Stimulated activated naive CD8-positive, alpha-beta T cell treated with anti-CD3 and anti-CD28 coated beads, Interleukin-15, amount 100 ng/mL, for 72 hours (primary cell): Measurements from ENCODE around the gene OXTR.

ENCODE experiments used
- ATAC-seq: fragments of 150-1000 bp; cut with Tn5 transposase; 2 replicates; pipeline ENCODE4 v1.10.0; 2021; ENCODE audit warnings: mild to moderate bottlenecking, moderate library complexity
- DNase-seq, 2 donors: peaks; one replicate each; pipeline ENCODE4 v3.0.0; 2021 to 2022
- H3K27ac Mint-ChIP-seq, 2 donors: one replicate each; pipeline ENCODE4 v1.8.0; 2022; ENCODE audit warnings: mild to moderate bottlenecking in 2 of 2, mixed read lengths in 2 of 2, moderate library complexity in 2 of 2
- H3K27me3 Mint-ChIP-seq: one replicate; pipeline ENCODE4 v1.8.0; 2022; ENCODE audit warnings: mixed read lengths
- H3K4me1 Mint-ChIP-seq: one replicate; pipeline ENCODE4 v1.8.0; 2022; ENCODE audit warnings: mild to moderate bottlenecking, mixed read lengths
- H3K4me3 Mint-ChIP-seq, 2 donors: one replicate each; pipeline ENCODE4 v1.8.0; 2022; ENCODE audit warnings: mild to moderate bottlenecking in 2 of 2, mixed read lengths in 2 of 2, moderate library complexity in 1 of 2
- H3K9me3 Mint-ChIP-seq, 2 donors: one replicate each; pipeline ENCODE4 v1.8.0; 2022; ENCODE audit warnings: mixed read lengths in 2 of 2

The OXTR gene

DNA sequence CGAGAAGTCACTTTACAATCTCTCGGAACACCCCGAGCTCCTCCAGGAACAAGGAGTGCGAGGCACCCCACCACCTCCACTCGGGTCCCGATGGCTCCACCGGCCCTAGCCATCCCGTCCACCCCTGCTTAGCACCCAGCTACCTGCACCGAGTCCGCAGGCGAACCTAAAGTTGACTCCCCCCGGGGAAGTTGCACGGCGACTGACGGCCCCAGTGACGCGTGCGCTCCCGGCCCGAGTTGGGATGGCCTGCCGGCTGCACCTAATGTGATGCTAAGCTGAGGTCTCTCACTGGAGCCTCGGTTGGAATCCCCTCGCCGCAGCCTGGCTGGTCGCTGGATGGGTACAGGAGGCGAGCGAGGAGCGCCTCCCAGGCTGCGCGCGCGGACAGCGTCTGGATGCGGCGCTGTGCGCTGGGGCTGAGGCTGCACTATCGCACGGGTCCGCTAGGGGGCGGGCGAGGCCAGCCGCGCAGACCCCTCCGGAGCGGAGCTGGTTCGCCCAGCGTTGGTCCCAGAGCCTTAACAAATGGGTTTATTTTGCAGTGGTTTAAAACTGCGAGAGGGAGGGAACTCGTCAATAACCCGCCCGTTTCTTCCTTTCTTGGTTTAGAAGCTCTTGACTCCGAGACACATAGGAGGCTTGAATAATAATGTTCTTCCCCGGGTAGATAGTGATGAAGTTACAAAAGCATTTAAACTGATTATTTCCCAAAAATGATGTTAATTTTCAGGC lies at the start of gene OXTR:
Gene OXTR (minus strand): TSS at position 526 of the 735 bp plus-strand sequence. CDS start 1,426 bp downstream, outside the sequence.
- DNase-seq = peak; percentile 72 to 75
- peak within 1 kb of the TSS; percentile 74 to 83 for H3K4me3 Mint-ChIP-seq
- ATAC-seq = peak; percentile 83
- no peaks in the 10 kb centered on the region for H3K9me3 Mint-ChIP-seq
- peak within 1 kb of the TSS; percentile 31 to 35 for H3K27ac Mint-ChIP-seq
- H3K27me3 Mint-ChIP-seq = peaks cover 64% of the 10 kb centered on the region
- peaks cover 18% of the 10 kb centered on the region for H3K4me1 Mint-ChIP-seq

DNA sequence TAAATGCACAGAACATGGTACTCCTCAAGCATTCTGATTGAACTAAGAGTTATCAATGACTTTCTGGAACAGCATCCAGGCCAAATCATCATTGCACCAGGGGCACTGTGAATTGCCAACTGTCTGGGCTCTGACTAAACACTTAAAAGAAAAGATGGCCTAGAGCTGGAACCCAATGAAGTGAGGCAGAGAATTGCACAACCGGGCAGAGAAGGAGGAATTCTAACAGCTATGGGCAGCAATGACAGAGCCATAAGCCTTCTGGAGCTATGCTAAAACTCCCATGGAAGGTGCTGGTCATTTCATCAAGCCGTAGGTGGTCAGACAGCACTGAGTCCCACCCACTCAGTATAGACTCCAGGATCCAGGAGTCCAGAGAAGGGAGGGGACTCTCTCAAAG lies 48.1 kb upstream of the OXTR start:
- ATAC-seq (no peak), DNase-seq (no peak)
- Mint-ChIP-seq H3K4me1 (no peaks in the 10 kb centered on the region), H3K9me3 (peaks cover 33 to 42% of the 10 kb centered on the region in 2 donors), H3K4me3 (no peak overlapping the region), H3K27ac (no peak overlapping the region), H3K27me3 (no peaks in the 10 kb centered on the region)

DNA sequence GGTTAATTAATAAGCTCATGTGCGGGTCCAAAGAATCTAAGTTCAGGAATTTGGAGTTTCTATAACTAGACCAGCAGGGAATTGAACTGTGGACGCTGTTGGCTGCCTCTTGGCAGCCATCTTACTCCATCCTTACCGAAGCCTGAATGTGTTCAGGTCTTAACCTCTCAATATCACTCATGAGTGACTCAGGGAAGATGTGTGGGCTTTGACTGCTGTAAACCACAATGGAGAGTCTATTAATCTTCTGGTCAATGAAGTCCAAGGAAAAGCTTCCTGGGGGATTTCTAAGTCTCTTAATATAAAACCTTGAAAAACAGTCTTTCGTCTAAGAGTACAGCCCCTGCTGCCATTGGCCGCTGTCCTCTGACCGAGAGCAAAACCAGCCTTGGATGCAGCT lies 46.7 kb upstream of the OXTR start:
- H3K4me1 Mint-ChIP-seq = no peaks in the 10 kb centered on the region
- peaks cover 27 to 35% of the 10 kb centered on the region in 2 donors for H3K9me3 Mint-ChIP-seq
- ATAC-seq (no peak), DNase-seq (no peak)
- H3K27ac Mint-ChIP-seq = no peak overlapping the region
- no peak overlapping the region for H3K4me3 Mint-ChIP-seq
- H3K27me3 Mint-ChIP-seq = no peaks in the 10 kb centered on the region

DNA sequence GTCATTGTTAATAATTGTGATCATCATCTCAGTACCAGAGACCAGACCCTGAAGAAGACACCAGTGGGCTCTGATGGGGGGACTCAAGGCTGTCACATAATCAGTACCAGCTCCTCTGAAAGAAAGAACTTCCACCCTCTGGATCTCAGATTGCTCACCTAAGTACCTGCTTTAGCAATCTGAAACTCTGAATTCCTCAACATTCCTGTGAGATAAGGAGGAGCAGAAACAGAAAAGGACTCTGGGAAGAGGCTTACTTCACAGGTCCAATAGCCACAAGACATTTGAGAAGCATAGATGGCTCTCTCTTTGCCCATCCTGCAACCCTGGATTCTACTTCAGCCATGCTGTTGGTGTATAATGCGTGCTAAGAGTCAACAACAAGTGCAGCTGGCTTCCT lies 44.0 kb upstream of the OXTR start:
- Mint-ChIP-seq H3K27ac (no peak overlapping the region), H3K27me3 (no peaks in the 10 kb centered on the region), H3K9me3 (peaks cover 11 to 22% of the 10 kb centered on the region in 2 donors)

DNA sequence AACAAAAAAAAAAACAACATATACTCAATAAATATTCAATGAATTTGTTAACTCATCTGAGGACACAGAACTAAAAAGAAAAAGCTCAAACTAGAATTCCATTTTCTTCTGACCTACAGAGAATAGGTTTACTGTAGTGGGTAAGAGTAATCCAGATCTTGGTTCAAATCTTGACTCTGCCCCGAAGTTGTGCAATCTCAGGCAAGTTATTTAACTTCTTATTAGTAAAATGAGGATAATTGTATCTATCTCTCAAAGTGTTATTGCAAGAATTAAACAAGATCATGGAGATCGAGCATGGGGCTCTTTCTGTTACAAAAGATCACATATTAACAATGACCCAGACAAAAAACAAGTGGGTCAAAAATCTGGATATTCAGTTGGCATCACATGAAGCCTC lies 41.1 kb upstream of the OXTR start:
- Mint-ChIP-seq H3K27me3 (no peaks in the 10 kb centered on the region), H3K27ac (no peak overlapping the region), H3K4me1 (no peaks in the 10 kb centered on the region), H3K9me3 (peaks cover 0 to 7% of the 10 kb centered on the region in 2 donors), H3K4me3 (no peak overlapping the region)
- ATAC-seq = no peak
- DNase-seq = no peak

More for the DNA sequence above, 44.0 kb upstream of the OXTR start:
- DNase-seq = no peak
- Mint-ChIP-seq H3K4me3 (no peak overlapping the region), H3K4me1 (no peaks in the 10 kb centered on the region)
- no peak for ATAC-seq

DNA sequence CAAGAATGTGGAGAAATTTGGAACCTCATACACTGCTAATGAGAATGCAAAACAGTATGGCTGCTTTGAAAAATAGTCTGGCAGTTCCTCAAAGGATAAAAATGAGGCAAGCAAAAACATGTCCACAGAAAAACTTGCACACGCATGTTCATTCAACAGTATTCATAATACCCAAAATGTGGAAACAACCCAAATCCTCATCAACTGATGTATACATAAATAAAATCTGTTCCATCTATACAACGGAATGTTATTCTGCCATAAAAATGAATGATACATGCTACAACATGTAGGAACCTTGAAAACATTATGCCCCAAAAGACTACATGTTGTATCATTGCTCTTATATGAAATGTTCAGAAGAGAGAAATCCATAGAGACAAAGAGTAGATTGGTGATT lies 36.4 kb upstream of the OXTR start:
- Mint-ChIP-seq H3K27ac (no peak overlapping the region), H3K4me3 (no peak overlapping the region), H3K4me1 (no peaks in the 10 kb centered on the region), H3K9me3 (peaks cover 4 to 5% of the 10 kb centered on the region in 2 donors), H3K27me3 (no peaks in the 10 kb centered on the region)
- no peak for ATAC-seq
- DNase-seq = no peak

DNA sequence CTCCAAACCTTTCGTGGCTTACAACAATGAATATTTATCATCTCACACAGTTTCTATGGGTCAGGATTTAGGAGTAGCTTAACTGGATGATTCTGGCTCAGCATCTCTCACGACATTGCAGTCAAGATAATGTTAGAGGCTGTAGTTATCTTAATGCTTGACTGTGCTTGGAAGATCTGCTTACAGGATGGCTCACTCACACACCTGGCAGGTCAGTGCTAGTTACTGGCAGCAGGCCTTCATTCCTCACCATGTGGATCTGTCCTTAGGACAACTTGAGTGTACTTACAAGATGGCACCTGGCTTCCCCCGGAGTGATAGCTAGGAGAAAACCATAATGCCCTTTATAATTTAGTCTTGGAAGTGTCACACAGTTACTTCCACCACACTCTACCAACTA lies 32.8 kb upstream of the OXTR start:
- no peak overlapping the region for H3K4me3 Mint-ChIP-seq
- H3K27me3 Mint-ChIP-seq = no peaks in the 10 kb centered on the region
- peaks cover 9 to 15% of the 10 kb centered on the region in 2 donors for H3K9me3 Mint-ChIP-seq
- no peaks in the 10 kb centered on the region for H3K4me1 Mint-ChIP-seq
- no peak for DNase-seq
- H3K27ac Mint-ChIP-seq = no peak overlapping the region
- ATAC-seq = no peak

DNA sequence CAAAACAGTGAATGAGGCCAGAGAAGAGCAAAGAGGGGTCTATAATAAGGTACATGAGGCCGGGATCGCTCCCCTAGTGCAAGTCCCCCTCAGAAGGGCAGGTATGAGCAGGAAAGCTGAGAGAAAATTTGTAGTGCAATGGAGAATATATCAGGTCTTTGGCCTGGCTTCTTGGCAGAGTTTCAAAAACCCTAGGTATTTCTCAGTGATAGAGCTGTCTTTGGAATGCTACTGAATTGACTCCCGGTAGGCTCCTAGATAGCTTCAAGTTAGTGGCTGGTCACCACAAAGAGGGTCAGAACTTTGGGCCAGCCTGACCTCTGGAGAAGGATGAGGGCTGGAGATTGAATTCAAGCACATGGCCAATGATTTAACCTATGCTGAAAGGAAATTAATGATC lies 30.6 kb upstream of the OXTR start:
- no peaks in the 10 kb centered on the region for H3K27me3 Mint-ChIP-seq
- H3K9me3 Mint-ChIP-seq = peaks cover 9 to 15% of the 10 kb centered on the region in 2 donors

DNA sequence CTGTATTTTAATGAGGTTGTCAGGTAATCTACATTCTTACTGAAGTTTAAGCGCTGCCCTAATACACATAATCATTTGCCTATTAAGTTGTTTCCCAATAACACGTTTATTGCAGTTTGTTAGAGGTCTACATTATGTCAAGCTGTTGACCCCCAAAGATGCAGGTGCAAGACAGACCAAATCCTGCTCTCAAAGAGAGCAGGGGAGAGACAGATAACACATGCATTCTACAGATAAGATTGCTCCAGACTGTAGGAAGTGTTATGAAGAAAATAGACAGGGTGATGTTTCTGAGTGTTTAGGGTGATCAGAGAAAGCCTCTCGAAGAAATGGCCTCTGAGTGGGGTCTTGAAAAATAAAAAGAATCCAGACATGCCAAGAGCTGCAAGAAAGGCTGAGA lies 24.8 kb upstream of the OXTR start:
- no peak overlapping the region for H3K27ac Mint-ChIP-seq
- no peak overlapping the region for H3K4me3 Mint-ChIP-seq
- H3K9me3 Mint-ChIP-seq = peaks cover 0 to 11% of the 10 kb centered on the region in 2 donors
- DNase-seq (no peak), ATAC-seq (no peak)
- no peaks in the 10 kb centered on the region for H3K27me3 Mint-ChIP-seq
- H3K4me1 Mint-ChIP-seq = no peaks in the 10 kb centered on the region

More for the DNA sequence above, 30.6 kb upstream of the OXTR start:
- DNase-seq (no peak), ATAC-seq (no peak)
- no peaks in the 10 kb centered on the region for H3K4me1 Mint-ChIP-seq
- no peak overlapping the region for H3K27ac Mint-ChIP-seq
- no peak overlapping the region for H3K4me3 Mint-ChIP-seq

DNA sequence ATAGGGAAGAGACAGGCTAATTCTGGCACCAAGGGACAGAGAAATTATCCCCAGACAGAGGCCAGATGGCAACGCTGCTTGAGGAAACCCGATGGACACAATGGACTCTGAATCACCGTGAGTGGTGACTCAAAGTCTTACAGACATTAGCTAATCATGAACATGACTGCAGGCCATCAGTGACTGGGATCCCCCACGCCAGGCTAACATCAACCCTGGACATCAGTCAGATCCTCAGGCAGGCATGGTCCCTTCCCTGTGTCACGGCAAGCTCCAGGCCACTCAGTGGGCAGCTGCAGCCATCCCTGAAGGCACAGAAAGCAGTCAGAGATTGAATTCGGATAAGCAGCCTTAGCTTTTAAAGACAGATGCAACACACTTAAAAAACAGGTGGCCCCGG lies 23.8 kb upstream of the OXTR start:
- no peaks in the 10 kb centered on the region for H3K27me3 Mint-ChIP-seq
- no peak for ATAC-seq
- no peak for DNase-seq
- H3K27ac Mint-ChIP-seq = no peak overlapping the region
- no peak overlapping the region for H3K4me3 Mint-ChIP-seq
- no peaks in the 10 kb centered on the region for H3K4me1 Mint-ChIP-seq
- H3K9me3 Mint-ChIP-seq = peaks cover 0 to 15% of the 10 kb centered on the region in 2 donors

DNA sequence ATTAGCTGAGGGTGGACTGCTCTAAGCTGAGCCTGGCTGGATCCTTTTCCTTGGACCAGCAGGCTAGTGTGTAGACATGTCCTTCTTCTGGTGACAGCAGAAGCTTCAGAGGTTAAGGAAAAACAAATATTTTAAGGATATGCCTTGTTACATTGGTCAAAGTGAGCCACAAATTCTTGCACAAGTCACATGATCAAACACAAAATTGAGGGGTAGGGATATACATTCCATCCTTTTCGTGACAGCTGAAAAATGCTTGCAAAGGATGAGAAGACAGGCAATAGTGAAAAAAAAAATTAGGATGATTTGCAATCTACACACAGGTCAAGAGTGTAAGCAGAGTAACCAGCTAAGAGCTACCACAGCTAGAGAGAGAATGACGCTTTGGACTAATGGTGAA lies 21.1 kb upstream of the OXTR start:
- no peaks in the 10 kb centered on the region for H3K27me3 Mint-ChIP-seq
- H3K9me3 Mint-ChIP-seq = peaks cover 0 to 15% of the 10 kb centered on the region in 2 donors
- ATAC-seq = no peak
- H3K4me3 Mint-ChIP-seq = no peak overlapping the region
- DNase-seq = no peak
- no peaks in the 10 kb centered on the region for H3K4me1 Mint-ChIP-seq
- H3K27ac Mint-ChIP-seq = no peak overlapping the region

DNA sequence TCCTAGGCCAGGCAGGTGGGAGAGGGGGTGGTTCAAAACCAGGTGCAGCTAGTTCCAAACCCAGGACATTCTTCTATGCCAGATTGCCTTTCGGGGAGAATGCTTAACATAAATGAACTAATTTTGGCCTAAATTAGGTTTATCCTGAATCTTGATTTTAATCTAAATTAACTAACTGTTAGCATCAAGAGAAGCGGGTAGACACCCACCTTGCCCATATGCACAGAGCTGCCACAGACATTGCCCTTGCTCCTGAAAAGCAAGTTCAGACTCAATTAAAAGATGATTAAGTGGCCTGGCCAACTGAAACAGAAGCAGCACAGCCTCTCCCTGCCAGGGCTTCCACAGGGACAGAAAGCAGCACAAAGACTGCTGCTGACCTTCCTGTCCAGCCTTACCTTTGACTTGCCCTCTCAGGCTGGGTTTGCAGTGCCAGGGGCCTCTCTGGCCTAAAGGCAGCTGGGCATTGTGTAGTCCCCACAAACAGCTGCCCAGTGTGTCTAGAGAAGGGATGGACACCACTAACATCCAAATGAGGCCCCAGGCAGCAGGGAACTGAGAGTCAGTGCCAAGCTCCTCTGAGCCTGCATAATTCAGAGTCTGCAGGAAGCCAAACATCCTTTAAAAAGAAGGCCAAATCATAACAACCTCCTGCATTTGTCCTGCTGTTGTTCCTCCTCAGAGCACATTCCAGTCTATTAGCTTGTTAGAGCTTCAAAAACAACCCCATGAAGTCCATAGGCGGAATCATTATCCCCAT lies 15.4 kb upstream of the OXTR start:
- Mint-ChIP-seq H3K27ac (no peak overlapping the region), H3K9me3 (peaks cover 0 to 9% of the 10 kb centered on the region in 2 donors), H3K4me3 (no peak overlapping the region), H3K4me1 (no peaks in the 10 kb centered on the region), H3K27me3 (no peaks in the 10 kb centered on the region)
- ATAC-seq (no peak), DNase-seq (no peak)

DNA sequence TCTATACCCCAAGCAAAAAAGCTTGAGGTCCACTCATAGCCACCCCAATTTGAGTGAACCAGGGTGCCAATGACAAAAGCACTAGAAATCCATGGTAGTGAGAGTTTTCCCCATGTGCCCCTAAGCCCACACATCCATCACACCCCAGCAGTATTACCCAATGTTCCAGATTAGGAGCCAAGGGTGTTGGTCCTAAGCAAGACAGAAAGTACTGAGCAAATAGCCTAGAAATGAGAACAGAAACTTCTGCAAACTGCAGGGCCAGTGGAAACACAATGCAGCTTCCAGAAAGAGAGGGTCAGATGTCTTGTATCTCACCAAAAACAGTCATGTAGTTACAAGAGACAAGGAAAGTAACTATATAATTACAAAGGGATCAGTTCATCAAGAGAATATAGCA lies 10.9 kb upstream of the OXTR start:
- H3K4me3 Mint-ChIP-seq = no peak overlapping the region
- ATAC-seq (no peak), DNase-seq (no peak)
- H3K9me3 Mint-ChIP-seq = no peaks in the 10 kb centered on the region
- H3K4me1 Mint-ChIP-seq = no peaks in the 10 kb centered on the region
- H3K27ac Mint-ChIP-seq = no peak overlapping the region
- H3K27me3 Mint-ChIP-seq = peaks cover 31% of the 10 kb centered on the region

DNA sequence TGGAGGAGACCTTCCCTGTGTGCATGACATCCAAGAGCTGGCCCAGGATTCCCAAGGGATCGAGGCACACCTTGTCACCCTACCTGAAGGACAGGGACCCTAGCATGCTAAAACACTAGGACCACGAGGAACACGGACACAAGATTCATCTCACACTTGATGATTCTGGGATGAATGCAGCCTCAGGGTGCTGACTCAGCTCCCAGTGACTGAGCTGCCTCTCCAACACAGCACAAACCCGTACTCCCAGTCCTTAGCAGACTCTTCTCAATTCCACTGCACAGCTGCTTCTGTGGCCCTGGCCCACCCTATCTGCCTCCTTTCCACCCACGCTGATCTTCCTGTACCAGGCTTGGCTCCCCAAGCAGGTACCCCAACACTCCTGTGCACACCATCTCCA lies 9.1 kb upstream of the OXTR start:
- no peak overlapping the region for H3K4me3 Mint-ChIP-seq
- ATAC-seq = no peak

DNA sequence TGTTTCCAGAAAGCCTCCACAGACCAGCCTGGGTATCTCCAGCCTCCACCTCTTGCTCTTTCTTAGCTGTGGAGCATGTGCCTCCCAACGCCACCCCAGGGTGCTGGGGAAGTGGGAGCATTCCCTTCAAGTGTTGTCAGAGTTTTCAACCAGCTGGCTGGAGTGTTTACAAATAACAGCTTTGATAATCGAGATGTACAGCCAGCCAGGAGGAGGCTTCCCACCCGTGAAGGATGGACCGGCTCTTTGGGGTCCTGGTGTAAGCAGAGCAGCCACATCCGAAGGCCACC lies 8.5 kb upstream of the OXTR start:
- Mint-ChIP-seq H3K9me3 (no peaks in the 10 kb centered on the region), H3K27ac (no peak overlapping the region), H3K4me1 (no peaks in the 10 kb centered on the region), H3K4me3 (no peak overlapping the region), H3K27me3 (peaks cover 37% of the 10 kb centered on the region)
- DNase-seq (no peak), ATAC-seq (no peak)

More for the DNA sequence above, 9.1 kb upstream of the OXTR start:
- Mint-ChIP-seq H3K27me3 (peaks cover 37% of the 10 kb centered on the region), H3K4me1 (no peaks in the 10 kb centered on the region), H3K9me3 (no peaks in the 10 kb centered on the region), H3K27ac (no peak overlapping the region)
- DNase-seq = no peak

DNA sequence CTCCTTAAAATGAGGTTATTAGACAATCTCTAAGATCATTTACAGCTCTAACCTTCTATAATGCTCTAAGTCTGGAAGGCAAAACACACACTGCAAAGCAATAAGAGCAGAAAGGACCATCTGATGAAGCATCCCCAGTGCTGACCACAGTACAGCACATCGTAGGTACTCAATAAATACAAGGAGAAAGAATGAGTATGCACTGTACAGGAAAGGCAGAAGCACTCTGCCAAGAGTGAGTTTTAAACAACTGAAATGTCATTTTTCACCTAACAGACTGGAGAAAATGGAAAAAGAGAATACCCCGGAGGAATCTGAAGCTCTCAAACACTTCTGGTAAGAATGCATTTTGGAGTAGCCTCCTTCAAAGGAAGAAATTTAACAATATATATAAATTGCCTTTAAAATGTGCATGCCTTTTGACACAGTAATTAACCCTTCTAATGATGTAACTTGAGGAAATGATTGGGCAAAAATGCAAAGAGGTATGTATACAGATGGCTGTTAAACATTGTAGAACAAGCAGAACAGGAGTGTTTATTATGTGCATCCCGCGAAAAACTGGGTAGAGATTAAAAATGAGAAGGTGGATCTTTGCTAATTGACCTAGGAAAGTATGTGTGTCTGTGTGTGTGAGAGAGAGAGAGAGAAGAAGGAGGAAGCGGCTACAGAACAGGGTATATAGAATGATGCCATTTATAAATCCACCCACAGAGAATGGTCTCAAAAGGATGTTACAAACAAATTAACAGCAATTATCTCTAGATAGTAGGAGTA lies 8.0 kb upstream of the OXTR start:
- no peak for ATAC-seq
- Mint-ChIP-seq H3K27ac (no peak overlapping the region), H3K4me3 (no peak overlapping the region), H3K27me3 (peaks cover 37% of the 10 kb centered on the region), H3K9me3 (no peaks in the 10 kb centered on the region), H3K4me1 (no peaks in the 10 kb centered on the region)
- DNase-seq = no peak
